B cell (primary cell): ENCODE data around the gene CRBN. TPM values are rescaled to one million over a fixed set of nuclear protein-coding genes. Genes with fewer than 3 reads are reported as not detected.

Experiments
- ATAC-seq: fragments of 200-7000 bp; cut with Tn5 transposase; one replicate; pipeline ENCODE4 v1.10.0; 2021; ENCODE audit warnings: low read depth, mild to moderate bottlenecking, moderate number of reproducible peaks, moderate library complexity
- CTCF ChIA-PET: fragments of 350-600 bp; sonication (Branson Sonifier 250); formaldehyde crosslinking; loops from one replicate; lab custom pipeline; 2021; ENCODE audit warnings: antibody characterized with exemption, inconsistent platforms; lab: Charles Lee
- POLR2A ChIA-PET: fragments of 350-600 bp; sonication (Branson Sonifier 250); formaldehyde crosslinking; loops from one replicate; lab custom pipeline; 2021; ENCODE audit warnings: antibody characterized with exemption; lab: Charles Lee
- DNase-seq: peaks from one replicate; pipeline ENCODE4 v3.0.0; 2013
- H2AFZ ChIP-seq: 2 replicates; pipeline ENCODE4 v1.6.1; 2012; ENCODE audit warnings: mild to moderate bottlenecking, low read depth, low read length; ENCODE audit not compliant: insufficient read depth, poor library complexity, severe bottlenecking
- H3K27ac ChIP-seq, 2 donors: 1 replicate in 1 of 2; 2 replicates in 1 of 2; pipeline ENCODE4 v1.5.1; 2012 to 2013; ENCODE audit warnings: low read length in 2 of 2, mild to moderate bottlenecking in 2 of 2, moderate library complexity in 1 of 2
- H3K27me3 ChIP-seq, 4 experiments: fragments of 200-600 bp in 1 of 4; sonication (generic) in 1 of 4; replicated peaks in 1 of 4; 1 replicate in 2 of 4; 2 replicates in 2 of 4; pipeline versions ENCODE4 v1.6.1 to v1.7.0; 2013 to 2016; ENCODE audit warnings: low read length in 3 of 4, mild to moderate bottlenecking in 2 of 4, mixed read lengths in 1 of 4, moderate library complexity in 1 of 4; ENCODE audit not compliant: insufficient read depth in 4 of 4, control insufficient read depth in 3 of 4; ENCODE audit errors: control extremely low read depth in 1 of 4
- H3K36me3 ChIP-seq, 2 experiments: replicated peaks in 1 of 2; 1 replicate in 1 of 2; 2 replicates in 1 of 2; pipeline versions ENCODE4 v1.6.1 to v1.7.1; 2013; ENCODE audit warnings: low read length in 1 of 2; ENCODE audit not compliant: insufficient read depth in 2 of 2, control insufficient read depth in 1 of 2; ENCODE audit errors: control extremely low read depth in 1 of 2, extremely low read depth in 1 of 2
- H3K4me1 ChIP-seq, 2 donors: fragments of 200-600 bp in 1 of 2; sonication (generic) in 1 of 2; 1 replicate in 1 of 2; 2 replicates in 1 of 2; pipeline versions ENCODE4 v1.5.1 to v1.6.1; 2013 to 2017; ENCODE audit warnings: low read length in 2 of 2; ENCODE audit not compliant: control insufficient read depth in 2 of 2, insufficient read depth in 2 of 2
- H3K4me2 ChIP-seq: replicated peaks from 2 replicates; pipeline ENCODE3; 2012; ENCODE audit warnings: mild to moderate bottlenecking, low read depth, low read length; ENCODE audit not compliant: poor library complexity, severe bottlenecking
- H3K4me3 ChIP-seq, 5 experiments: fragments of 200-600 bp in 1 of 5; sonication (generic) in 1 of 5; 1 replicate in 3 of 5; 2 replicates in 2 of 5; pipeline versions ENCODE4 v1.5.1 to v1.7.0; 2011 to 2016; ENCODE audit warnings: low read length in 4 of 5, mild to moderate bottlenecking in 4 of 5, low read depth in 2 of 5, control low read depth in 1 of 5, moderate library complexity in 1 of 5; ENCODE audit not compliant: insufficient read depth in 1 of 5; ENCODE audit errors: control extremely low read depth in 1 of 5, extremely low read depth in 1 of 5
- H3K79me2 ChIP-seq: fragments of 200-600 bp; sonication (generic); one replicate; pipeline ENCODE4 v1.6.0; 2016; ENCODE audit warnings: low read length; ENCODE audit not compliant: control insufficient read depth, insufficient read depth
- H3K9ac ChIP-seq: fragments of 200-600 bp; sonication (generic); 2 replicates; pipeline ENCODE4 v1.6.1; 2017; ENCODE audit warnings: mild to moderate bottlenecking, low read length, moderate library complexity
- H3K9me3 ChIP-seq, 3 donors: one replicate each; pipeline versions ENCODE4 v1.6.1 to v1.7.1; 2013; ENCODE audit warnings: low read length in 2 of 3; ENCODE audit not compliant: control insufficient read depth in 2 of 3, insufficient read depth in 1 of 3; ENCODE audit errors: control extremely low read depth in 1 of 3
- H4K20me1 ChIP-seq: 2 replicates; pipeline ENCODE4 v1.6.0; 2012; ENCODE audit warnings: mild to moderate bottlenecking, low read length; ENCODE audit not compliant: insufficient read depth, control insufficient read depth, poor library complexity, severe bottlenecking
- H3K27ac Mint-ChIP-seq: one replicate; pipeline ENCODE4 v1.8.0; 2021; ENCODE audit warnings: mixed read lengths
- H3K27me3 Mint-ChIP-seq: one replicate; pipeline ENCODE4 v1.8.0; 2021; ENCODE audit warnings: mixed read lengths
- H3K4me1 Mint-ChIP-seq: one replicate; pipeline ENCODE4 v1.8.0; 2021; ENCODE audit warnings: mixed read lengths
- H3K4me3 Mint-ChIP-seq: one replicate; pipeline ENCODE4 v1.8.0; 2021; ENCODE audit warnings: mixed read lengths
- H3K9me3 Mint-ChIP-seq: one replicate; pipeline ENCODE4 v1.8.0; 2022; ENCODE audit warnings: mixed read lengths; ENCODE audit not compliant: insufficient read depth
- EZH2 ChIP-seq: IDR thresholded peaks from 2 replicates; pipeline ENCODE4 v1.6.1; 2012; ENCODE audit warnings: borderline replicate concordance, low read depth, mild to moderate bottlenecking, moderate library complexity, low read length; ENCODE audit not compliant: insufficient read depth, poor library complexity, severe bottlenecking
- WGBS: methylation state at CpG from one replicate; pipeline ENCODE4 v1.1.5; 2013; ENCODE audit warnings: missing lambda C conversion rate; ENCODE audit not compliant: insufficient coverage; 5-methylcytosine and 5-hydroxymethylcytosine counted together
- intact Hi-C: fragments of 100-400 bp; cut with micrococcal nuclease; formaldehyde crosslinking; loops from one replicate; pipeline ENCODE4 v1.10.0; 2022
- polyA plus RNA-seq: library from polyadenylated mRNA; depleted of rRNA; stranded (reverse); fragments of >200 nt; gene quantifications from 2 replicates; pipeline ENCODE4 v1.2.3, GENCODE V29; 2012
- total RNA-seq, 2 donors: library from RNA; stranded (reverse); fragments of 120-200 nt in 1 of 2; gene quantifications; 1 replicate in 1 of 2; 2 replicates in 1 of 2; pipeline versions ENCODE4 v1.2.3 to v1.2.4, GENCODE V29; 2013 to 2022
- TF ChIP-seq, protein P1 (sequence below): fragments of 200-600 bp; IDR thresholded peaks from one replicate; pipeline ENCODE4 v1.8.0; 2022; ENCODE audit warnings: antibody characterized with exemption, mild to moderate bottlenecking

The CRBN gene
- total and polyA plus RNA-seq, 2 donors (not counting 1 experiment from before 2014, with no cell fraction given), result 67.1 to 95.1 TPM

DNA sequence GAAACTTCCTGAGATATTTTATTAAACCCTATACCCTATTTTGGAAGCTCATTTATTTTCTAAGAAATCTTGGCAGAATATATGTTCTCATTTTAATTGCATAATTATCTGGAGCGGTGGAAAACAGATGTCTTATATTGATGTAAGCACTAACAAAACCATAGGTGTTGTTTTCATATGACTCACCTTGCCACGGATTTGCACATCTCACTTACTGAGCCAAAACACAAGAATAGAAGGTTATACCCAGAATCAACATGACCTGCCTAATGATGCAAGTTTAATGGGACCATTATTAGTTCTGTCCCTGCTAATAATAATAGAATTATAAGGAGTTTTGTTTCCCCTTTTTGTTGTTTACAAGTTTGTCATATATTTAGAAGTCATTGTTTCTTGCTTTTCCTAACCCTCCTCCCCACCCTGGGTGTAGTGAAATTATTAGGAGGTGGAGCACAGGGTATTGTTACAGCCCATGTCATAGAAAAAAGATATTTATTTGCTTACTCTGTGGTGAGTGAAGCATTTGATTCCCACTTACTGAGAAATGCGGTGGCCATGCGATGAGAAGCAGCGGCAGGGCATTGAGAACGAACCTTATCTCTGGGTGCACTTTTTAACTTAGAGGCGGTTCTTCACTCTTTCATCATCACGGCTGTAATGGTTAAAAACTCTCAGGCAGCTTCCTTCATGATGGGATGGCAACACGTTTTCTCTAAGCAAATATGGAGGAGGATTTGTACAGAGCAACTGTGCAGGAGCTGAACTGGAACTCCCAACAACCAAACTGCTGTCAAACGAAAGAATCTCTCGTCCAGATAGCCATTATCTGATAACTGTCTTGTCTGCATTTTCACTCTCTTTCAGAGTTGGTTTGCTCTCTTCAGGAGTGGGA is 69.8 kb downstream of the CRBN start:
- Mint-ChIP-seq H3K27ac (peak overlapping the region; percentile 90), H3K27me3 (no peaks in the 10 kb centered on the region), H3K9me3 (no peaks in the 10 kb centered on the region), H3K4me1 (peaks cover 49% of the 10 kb centered on the region), H3K4me3 (peak overlapping the region; percentile 66)
- ChIA-PET CTCF (no interaction called here), POLR2A (no interaction called here)
- intact Hi-C loops, result loop anchor here (2.0 kb wide), 1 partner anchor 17 kb away; the partner anchor contains the start of gene TRNT1
- H3K9ac ChIP-seq, result peak overlapping the region; percentile 33
- H4K20me1 ChIP-seq, result no peaks in the 10 kb centered on the region
- no peaks in the 10 kb centered on the region for H3K9me3 ChIP-seq
- ATAC-seq, result peak; percentile 28
- peak overlapping the region; percentile 19 for H3K4me2 ChIP-seq
- H3K79me2 ChIP-seq, result no peaks in the 10 kb centered on the region
- H3K36me3 ChIP-seq, result no peaks in the 10 kb centered on the region
- peaks cover 21 to 28% of the 10 kb centered on the region in 2 donors for H3K4me1 ChIP-seq
- TF ChIP-seq, protein P1, sequence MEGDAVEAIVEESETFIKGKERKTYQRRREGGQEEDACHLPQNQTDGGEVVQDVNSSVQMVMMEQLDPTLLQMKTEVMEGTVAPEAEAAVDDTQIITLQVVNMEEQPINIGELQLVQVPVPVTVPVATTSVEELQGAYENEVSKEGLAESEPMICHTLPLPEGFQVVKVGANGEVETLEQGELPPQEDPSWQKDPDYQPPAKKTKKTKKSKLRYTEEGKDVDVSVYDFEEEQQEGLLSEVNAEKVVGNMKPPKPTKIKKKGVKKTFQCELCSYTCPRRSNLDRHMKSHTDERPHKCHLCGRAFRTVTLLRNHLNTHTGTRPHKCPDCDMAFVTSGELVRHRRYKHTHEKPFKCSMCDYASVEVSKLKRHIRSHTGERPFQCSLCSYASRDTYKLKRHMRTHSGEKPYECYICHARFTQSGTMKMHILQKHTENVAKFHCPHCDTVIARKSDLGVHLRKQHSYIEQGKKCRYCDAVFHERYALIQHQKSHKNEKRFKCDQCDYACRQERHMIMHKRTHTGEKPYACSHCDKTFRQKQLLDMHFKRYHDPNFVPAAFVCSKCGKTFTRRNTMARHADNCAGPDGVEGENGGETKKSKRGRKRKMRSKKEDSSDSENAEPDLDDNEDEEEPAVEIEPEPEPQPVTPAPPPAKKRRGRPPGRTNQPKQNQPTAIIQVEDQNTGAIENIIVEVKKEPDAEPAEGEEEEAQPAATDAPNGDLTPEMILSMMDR, result no peak
- TF ChIP-seq EZH2, result no peak
- peak overlapping the region in 2 of 5 experiments; percentile 17 to 28 for H3K4me3 ChIP-seq
- DNase-seq, result no peak
- peak overlapping the region; percentile 53 to 71 for H3K27ac ChIP-seq
- H2AFZ ChIP-seq, result no peak overlapping the region
- H3K27me3 ChIP-seq, result no peaks in the 10 kb centered on the region
- WGBS, result 85% methylated on average over 6 of the region's 11 CpGs

DNA sequence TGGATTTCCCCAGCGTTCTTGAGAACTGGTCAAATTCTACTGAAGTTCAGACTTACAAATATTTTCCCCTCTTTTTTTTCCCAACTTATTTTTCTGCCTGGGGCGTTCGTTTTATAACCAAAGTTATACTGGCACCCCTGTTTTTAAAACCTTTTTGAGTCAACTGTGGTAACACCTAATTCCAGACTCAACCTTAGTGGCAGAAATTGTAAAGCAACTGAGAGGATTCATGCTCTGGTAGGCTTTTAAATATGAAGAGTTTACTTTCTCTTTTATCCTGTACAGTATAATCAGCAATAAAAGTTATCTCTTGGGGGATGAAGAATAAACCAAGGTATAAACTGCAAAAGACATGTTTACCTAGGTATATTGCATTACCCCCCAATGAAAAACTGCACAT is 71.6 kb downstream of the CRBN start:
- Histone ChIP-seq H3K36me3 (no peaks in the 10 kb centered on the region), H3K27ac (peak overlapping the region in 1 of 2 donors; percentile 19), H3K4me2 (peak overlapping the region; percentile 39), H3K79me2 (no peaks in the 10 kb centered on the region), H4K20me1 (no peaks in the 10 kb centered on the region), H3K4me3 (no peak overlapping the region), H2AFZ (no peak overlapping the region), H3K9me3 (no peaks in the 10 kb centered on the region), H3K4me1 (peaks cover 21 to 29% of the 10 kb centered on the region in 2 donors), H3K27me3 (no peaks in the 10 kb centered on the region), H3K9ac (no peak overlapping the region)
- ATAC-seq (no peak), DNase-seq (no peak)
- WGBS, result no CpG with 5 or more reads among the region's 3 CpGs
- POLR2A ChIA-PET, result no interaction called here
- H3K4me1 Mint-ChIP-seq, result peaks cover 49% of the 10 kb centered on the region
- CTCF ChIA-PET, result no interaction called here
- no peaks in the 10 kb centered on the region for H3K27me3 Mint-ChIP-seq
- H3K27ac Mint-ChIP-seq, result no peak overlapping the region
- H3K9me3 Mint-ChIP-seq, result no peaks in the 10 kb centered on the region
- intact Hi-C loops, result no loop called here
- no peak for TF ChIP-seq EZH2
- TF ChIP-seq, protein P1, result no peak
- H3K4me3 Mint-ChIP-seq, result no peak overlapping the region
